GM12878 (cell line): ENCODE results near the gene CNTNAP2. TPM values are rescaled to one million over a fixed set of nuclear protein-coding genes. Genes with fewer than 3 reads are reported as not detected.

ENCODE experiments used
- ATAC-seq: fragments of 200-7000 bp; cut with Tn5 transposase; 3 replicates; pipeline ENCODE4 v1.9.1; 2020; ENCODE audit warnings: mild to moderate bottlenecking, moderate library complexity
- BruUV-seq: library from RNA; stranded (reverse); fragments of 400-500 nt; replicated peaks from 2 replicates; lab custom pipeline; 2021; lab: Mats Ljungman, UMichigan
- CTCF ChIA-PET: fragments of 300-600 bp; sonication (Branson Sonifier 250); formaldehyde crosslinking; extraction: SDS; loops from one replicate; lab custom pipeline; 2021; ENCODE audit warnings: inconsistent platforms; lab: Yijun Ruan, JAX
- POLR2A ChIA-PET: fragments of 350-600 bp; formaldehyde crosslinking; extraction: SDS; loops from one replicate; lab custom pipeline; 2021; ENCODE audit warnings: inconsistent platforms; lab: Charles Lee
- RAD21 ChIA-PET: fragments of 300-600 bp; sonication (Branson Sonifier 250); formaldehyde crosslinking; loops from one replicate; lab custom pipeline; 2023; ENCODE audit warnings: antibody characterized with exemption; ENCODE audit not compliant: unreplicated experiment; lab: Charles Lee
- SMC1A ChIA-PET: fragments of 300-600 bp; sonication (Branson Sonifier 250); formaldehyde crosslinking; loops from one replicate; lab custom pipeline; 2023; ENCODE audit not compliant: unreplicated experiment, uncharacterized antibody; lab: Charles Lee
- DNase-seq: peaks from one replicate; pipeline ENCODE4 v3.0.0-alpha.2; 2011; ENCODE audit warnings: low read depth, low spot score
- FAIRE-seq: peaks from 3 replicates; lab custom pipeline; 2011; peaks lifted over from hg19 to GRCh38; lab: Jason Lieb, UNC
- H2AFZ ChIP-seq: 2 replicates; pipeline ENCODE4 v1.6.0; 2011; ENCODE audit warnings: low read depth, low read length, control low read depth; ENCODE audit not compliant: control insufficient read depth
- H3K27ac ChIP-seq: 2 replicates; pipeline ENCODE4 v1.5.1; 2011; ENCODE audit warnings: control low read depth; ENCODE audit not compliant: control insufficient read depth, insufficient read depth
- H3K27me3 ChIP-seq, 2 experiments: replicated peaks in 1 of 2; 2 replicates each; pipeline versions ENCODE4 v1.6.0 to v1.6.1; 2011; ENCODE audit warnings: low read length in 1 of 2; ENCODE audit not compliant: control insufficient read depth in 2 of 2, insufficient read depth in 2 of 2
- H3K36me3 ChIP-seq, 2 experiments: 2 replicates each; pipeline ENCODE4 v1.5.1; 2011; ENCODE audit warnings: low read length in 1 of 2; ENCODE audit not compliant: control insufficient read depth in 2 of 2, insufficient read depth in 2 of 2
- H3K4me1 ChIP-seq: 2 replicates; pipeline ENCODE4 v1.6.1; 2011; ENCODE audit warnings: mild to moderate bottlenecking, low read length, moderate library complexity, mixed read lengths; ENCODE audit not compliant: control insufficient read depth, insufficient read depth
- H3K4me2 ChIP-seq: 2 replicates; pipeline ENCODE4 v1.6.0; 2011; ENCODE audit warnings: control low read depth; ENCODE audit not compliant: control insufficient read depth, insufficient read depth
- H3K4me3 ChIP-seq: fragments of 200-600 bp; sonication (generic); 2 replicates; pipeline ENCODE4 v1.5.1; 2016
- H3K79me2 ChIP-seq: 2 replicates; pipeline ENCODE4 v1.6.0; 2011; ENCODE audit warnings: low read length; ENCODE audit not compliant: control insufficient read depth, insufficient read depth
- H3K9ac ChIP-seq: 2 replicates; pipeline ENCODE4 v1.8.0; 2011; ENCODE audit warnings: low read length, control low read depth, mixed read lengths; ENCODE audit not compliant: control insufficient read depth, insufficient read depth
- H3K9me3 ChIP-seq: replicated peaks from 3 replicates; pipeline ENCODE4 v1.5.1; 2011; ENCODE audit warnings: mild to moderate bottlenecking, low read length; ENCODE audit not compliant: control insufficient read depth, insufficient read depth
- H4K20me1 ChIP-seq: 2 replicates; pipeline ENCODE4 v1.6.0; 2011; ENCODE audit not compliant: control insufficient read depth, insufficient read depth
- BRCA1 ChIP-seq: IDR thresholded peaks from 2 replicates; pipeline ENCODE4 v1.6.1; 2011; ENCODE audit warnings: low read depth, low read length, improper control_type of control experiment
- HCFC1 ChIP-seq: fragments of 150-350 bp; IDR thresholded peaks from 2 replicates; pipeline ENCODE4 v1.6.1; 2014; ENCODE audit warnings: low read length
- STAT1 ChIP-seq: fragments of 450-650 bp; conservative IDR thresholded peaks from 2 replicates; pipeline ENCODE4 v1.6.1; 2014; ENCODE audit warnings: antibody characterized with exemption, mild to moderate bottlenecking
- SUZ12 ChIP-seq: fragments of 200-600 bp; sonication (generic); IDR thresholded peaks from one replicate; pipeline ENCODE4 v1.6.1; 2018; ENCODE audit warnings: antibody characterized with exemption, mild to moderate bottlenecking; ENCODE audit not compliant: unreplicated experiment
- WGBS: methylation state at CpG from one replicate; pipeline ENCODE4 v1.1.6; 2016; ENCODE audit warnings: low lambda C conversion rate; ENCODE audit not compliant: insufficient replicate concordance, insufficient coverage; ENCODE audit errors: missing lambda C conversion rate; 5-methylcytosine and 5-hydroxymethylcytosine counted together
- in situ Hi-C: fragments of 300-500 bp; cut with MboI; formaldehyde crosslinking; loops from 9 replicates; pipeline ENCODE4 v1.14.3; 2018; ENCODE audit warnings: mixed read lengths
- intact Hi-C: fragments of 100-400 bp; cut with micrococcal nuclease; formaldehyde crosslinking; loops from one replicate; pipeline ENCODE4 v1.14.2; 2022; ENCODE audit not compliant: unreplicated experiment
- polyA plus RNA-seq, 11 experiments: library from polyadenylated mRNA; depleted of rRNA in 4 of 11; unstranded in 6 of 11; stranded (reverse) in 5 of 11; fragments of >200 nt; fragmentation: Nextera tagmentation in 4 of 11; fragmentation: Illumina TruSeq in 1 of 11; extraction: Ambion mirVana in 4 of 11; extraction: Trizol in 1 of 11; gene quantifications; 1 replicate in 1 of 11; 2 replicates in 10 of 11; pipeline versions ENCODE4 v1.2.1 to v1.2.3, GENCODE V29; 2011 to 2016; ENCODE audit warnings: inconsistent platforms in 2 of 11, missing spikeins in 2 of 11, low read depth in 1 of 11
- total RNA-seq, 4 experiments: library from RNA; depleted of rRNA in 3 of 4; stranded (reverse); fragments of >200 nt in 3 of 4; fragmentation: Illumina TruSeq in 1 of 4; extraction: Trizol in 1 of 4; gene quantifications; 2 replicates each; pipeline versions ENCODE4 v1.2.1 to v1.2.3, GENCODE V29; 2013 to 2021
- TF ChIP-seq, protein P1 (sequence below): IDR thresholded peaks from 2 replicates; pipeline ENCODE4 v1.6.1; 2012; ENCODE audit warnings: mild to moderate bottlenecking, low read depth, low read length

The CNTNAP2 gene
- total and polyA plus RNA-seq, 10 of the 15 experiments (the other 5 are each of a cell fraction or from before 2014, with no cell fraction given), result 0.03 to 0.08 (median 0.03) TPM; not detected in 7

DNA sequence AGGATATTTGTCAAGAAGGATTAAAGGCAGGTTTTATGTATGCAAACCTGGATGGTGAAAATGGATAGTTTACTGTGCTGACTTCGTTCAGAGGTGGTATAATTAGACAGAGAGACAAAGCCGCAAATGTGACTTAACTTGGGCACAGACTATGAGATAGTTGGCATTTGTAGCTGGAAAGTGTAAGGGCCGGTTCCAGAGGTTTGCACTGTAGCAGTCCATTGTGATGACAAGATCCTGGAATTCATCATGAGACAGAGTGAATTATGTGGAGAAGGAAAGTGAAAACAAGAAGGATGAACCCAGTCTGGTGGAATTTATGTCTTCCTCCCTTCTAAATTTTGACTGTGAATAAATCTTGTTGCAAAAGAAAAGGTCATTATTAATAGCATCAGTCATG lies 139.0 kb downstream of the CNTNAP2 start:
- ATAC-seq (no peak), FAIRE-seq (no peak), DNase-seq (no peak)
- WGBS, result 13% methylated on average over 3 of the region's 3 CpGs
- H3K4me1 ChIP-seq, result no peaks in the 10 kb centered on the region
- no peak overlapping the region for H2AFZ ChIP-seq
- no peak for TF ChIP-seq SUZ12
- no peak for TF ChIP-seq STAT1
- TF ChIP-seq, protein P1, sequence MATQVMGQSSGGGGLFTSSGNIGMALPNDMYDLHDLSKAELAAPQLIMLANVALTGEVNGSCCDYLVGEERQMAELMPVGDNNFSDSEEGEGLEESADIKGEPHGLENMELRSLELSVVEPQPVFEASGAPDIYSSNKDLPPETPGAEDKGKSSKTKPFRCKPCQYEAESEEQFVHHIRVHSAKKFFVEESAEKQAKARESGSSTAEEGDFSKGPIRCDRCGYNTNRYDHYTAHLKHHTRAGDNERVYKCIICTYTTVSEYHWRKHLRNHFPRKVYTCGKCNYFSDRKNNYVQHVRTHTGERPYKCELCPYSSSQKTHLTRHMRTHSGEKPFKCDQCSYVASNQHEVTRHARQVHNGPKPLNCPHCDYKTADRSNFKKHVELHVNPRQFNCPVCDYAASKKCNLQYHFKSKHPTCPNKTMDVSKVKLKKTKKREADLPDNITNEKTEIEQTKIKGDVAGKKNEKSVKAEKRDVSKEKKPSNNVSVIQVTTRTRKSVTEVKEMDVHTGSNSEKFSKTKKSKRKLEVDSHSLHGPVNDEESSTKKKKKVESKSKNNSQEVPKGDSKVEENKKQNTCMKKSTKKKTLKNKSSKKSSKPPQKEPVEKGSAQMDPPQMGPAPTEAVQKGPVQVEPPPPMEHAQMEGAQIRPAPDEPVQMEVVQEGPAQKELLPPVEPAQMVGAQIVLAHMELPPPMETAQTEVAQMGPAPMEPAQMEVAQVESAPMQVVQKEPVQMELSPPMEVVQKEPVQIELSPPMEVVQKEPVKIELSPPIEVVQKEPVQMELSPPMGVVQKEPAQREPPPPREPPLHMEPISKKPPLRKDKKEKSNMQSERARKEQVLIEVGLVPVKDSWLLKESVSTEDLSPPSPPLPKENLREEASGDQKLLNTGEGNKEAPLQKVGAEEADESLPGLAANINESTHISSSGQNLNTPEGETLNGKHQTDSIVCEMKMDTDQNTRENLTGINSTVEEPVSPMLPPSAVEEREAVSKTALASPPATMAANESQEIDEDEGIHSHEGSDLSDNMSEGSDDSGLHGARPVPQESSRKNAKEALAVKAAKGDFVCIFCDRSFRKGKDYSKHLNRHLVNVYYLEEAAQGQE, result no peak
- TF ChIP-seq BRCA1, result no peak
- no peak for TF ChIP-seq HCFC1
- CTCF ChIA-PET, result no interaction called here
- no peaks in the 10 kb centered on the region for H3K9me3 ChIP-seq
- H3K9ac ChIP-seq, result no peak overlapping the region
- in situ Hi-C loops, result no loop called here
- POLR2A ChIA-PET, result no interaction called here
- H3K4me3 ChIP-seq, result no peak overlapping the region
- H3K36me3 ChIP-seq, result no peaks in the 10 kb centered on the region
- SMC1A ChIA-PET, result interaction anchor here (0.6 kb wide), 1 partner anchor 815 kb away, joined by 3 read pairs; no protein-coding TSS in a partner anchor
- no peaks in the 10 kb centered on the region for H3K79me2 ChIP-seq
- H3K27me3 ChIP-seq, result no peaks in the 10 kb centered on the region
- H3K27ac ChIP-seq, result no peak overlapping the region
- intact Hi-C loops, result no loop called here
- BruUV-seq, result no TSS peak
- no peak overlapping the region for H3K4me2 ChIP-seq
- no peaks in the 10 kb centered on the region for H4K20me1 ChIP-seq
- RAD21 ChIA-PET, result no interaction called here
